ENCODE results near the gene TNNI3K.

GRCh38 chr1:74425676-74426075 lies 190.5 kb downstream of the TNNI3K start:
- TF ChIP-seq YY1 (IDR thresholded peaks at IDR 0.05; ENCODE audit: insufficient read depth, insufficient read length) = no peak
- no peak for TF ChIP-seq ZNF274 (IDR thresholded peaks at IDR 0.05; ENCODE audit: low read depth, low read length)
